ENCODE data around the gene KRTAP19-8. TPM values are rescaled to one million over a fixed set of nuclear protein-coding genes. Genes with fewer than 3 reads are reported as not detected.

Gene KRTAP19-8
- total RNA-seq, 1 donor from 2014 or later, result not detected

- H3K9me3 ChIP-seq, result no peaks in the 10 kb centered on the region
- intact Hi-C loops (cut with DNase I), result no loop called here
- H3K4me3 ChIP-seq, result no peak overlapping the region
- no peaks in the 10 kb centered on the region for H3K4me1 ChIP-seq
- DNase-seq, result no peak
- no peaks in the 10 kb centered on the region for H3K36me3 ChIP-seq
- no peak overlapping the region for H3K27ac ChIP-seq
- ATAC-seq, result no peak
- no peak for TF ChIP-seq CTCF (IDR thresholded peaks at IDR 0.05)
- H3K27me3 ChIP-seq, result no peaks in the 10 kb centered on the region
Measured at GRCh38 chr21:31030367-31031106, 7.7 kb downstream of the KRTAP19-8 start.

- Histone ChIP-seq H3K9me3 (no peaks in the 10 kb centered on the region), H3K4me3 (no peak overlapping the region), H3K27me3 (no peaks in the 10 kb centered on the region), H3K36me3 (no peaks in the 10 kb centered on the region), H3K4me1 (no peaks in the 10 kb centered on the region), H3K27ac (no peak overlapping the region)
- no peak for TF ChIP-seq CTCF (IDR thresholded peaks at IDR 0.05)
- ATAC-seq (no peak), DNase-seq (no peak)
- intact Hi-C loops (cut with DNase I), result no loop called here
Measured at GRCh38 chr21:31023680-31024079, 14.6 kb downstream of the KRTAP19-8 start.

- H3K27me3 ChIP-seq, result no peaks in the 10 kb centered on the region
- H3K36me3 ChIP-seq, result no peaks in the 10 kb centered on the region
- no peaks in the 10 kb centered on the region for H3K4me1 ChIP-seq
- intact Hi-C loops (cut with DNase I), result no loop called here
- TF ChIP-seq CTCF (IDR thresholded peaks at IDR 0.05), result no peak
- DNase-seq (no peak), ATAC-seq (no peak)
- H3K9me3 ChIP-seq, result no peaks in the 10 kb centered on the region
- H3K4me3 ChIP-seq, result no peak overlapping the region
- no peak overlapping the region for H3K27ac ChIP-seq
Measured at GRCh38 chr21:31022306-31022705, 16.0 kb downstream of the KRTAP19-8 start.

GRCh38 chr21:31018232-31018631 is 20.0 kb downstream of the KRTAP19-8 start:
- Histone ChIP-seq H3K36me3 (no peaks in the 10 kb centered on the region), H3K27ac (no peak overlapping the region), H3K9me3 (no peaks in the 10 kb centered on the region), H3K27me3 (no peaks in the 10 kb centered on the region), H3K4me1 (no peaks in the 10 kb centered on the region), H3K4me3 (no peak overlapping the region)
- intact Hi-C loops (cut with DNase I), result no loop called here
- ATAC-seq (no peak), DNase-seq (no peak)
- TF ChIP-seq CTCF (IDR thresholded peaks at IDR 0.05), result no peak

GRCh38 chr21:31014891-31015290 is 23.4 kb downstream of the KRTAP19-8 start:
- Histone ChIP-seq H3K27me3 (no peaks in the 10 kb centered on the region), H3K27ac (no peak overlapping the region), H3K4me1 (no peaks in the 10 kb centered on the region), H3K4me3 (no peak overlapping the region), H3K36me3 (no peaks in the 10 kb centered on the region), H3K9me3 (no peaks in the 10 kb centered on the region)
- TF ChIP-seq CTCF (IDR thresholded peaks at IDR 0.05), result no peak
- ATAC-seq (no peak), DNase-seq (no peak)
- intact Hi-C loops (cut with DNase I), result no loop called here

Data from upper lobe of right lung (tissue), 1 donor.